Measurements from ENCODE around the gene ZBTB43. TPM values are rescaled to one million over a fixed set of nuclear protein-coding genes. Genes with fewer than 3 reads are reported as not detected.
A peak's percentile ranks its signal among the peaks of the same experiment; 100 is the strongest.

ZBTB43 gene
- total and polyA plus RNA-seq, 5 donors from 2014 or later: 4.5 to 38.0 (median 7.1) TPM

- no peaks in the 10 kb centered on the region for H3K27me3 ChIP-seq (ENCODE audit: control insufficient read depth, insufficient read depth, low read length)
- DNase-seq (no peak), ATAC-seq (ENCODE audit: low read depth in 2 of 2) (no peak)
- peaks cover 44% of the 10 kb centered on the region for H3K27me3 Mint-ChIP-seq
- H3K4me1 Mint-ChIP-seq: peaks cover 0 to 2% (median 0%) of the 10 kb centered on the region in 4 donors
- H3K27ac ChIP-seq (ENCODE audit: insufficient read depth, low read length, poor library complexity, severe bottlenecking): no peak overlapping the region
- no peaks in the 10 kb centered on the region for H3K36me3 ChIP-seq (ENCODE audit: control insufficient read depth, insufficient read depth, low read length)
- H3K27ac Mint-ChIP-seq: peak overlapping the region in 1 of 3 donors; percentile 49
- H3K9me3 ChIP-seq (ENCODE audit: control insufficient read depth in 2 of 2, low read length in 2 of 2): no peaks in the 10 kb centered on the region
- H3K4me3 ChIP-seq (ENCODE audit: low read depth, low read length): no peak overlapping the region
- no peaks in the 10 kb centered on the region for H3K4me1 ChIP-seq (ENCODE audit: control insufficient read depth, insufficient read depth, low read length, poor library complexity, severe bottlenecking)
- no peak overlapping the region for H3K4me3 Mint-ChIP-seq
- H3K36me3 Mint-ChIP-seq: no peaks in the 10 kb centered on the region
- peaks cover 0 to 3% (median 0%) of the 10 kb centered on the region in 7 donors for H3K9me3 Mint-ChIP-seq
Measured at GRCh38 chr9:126794441-126794840, 10.4 kb upstream of the ZBTB43 start.

GRCh38 chr9:126796758-126797157, 8.1 kb upstream of the ZBTB43 start:
- Histone ChIP-seq H3K9me3 (ENCODE audit: control insufficient read depth in 2 of 2, low read length in 2 of 2) (no peaks in the 10 kb centered on the region), H3K4me1 (ENCODE audit: control insufficient read depth, insufficient read depth, low read length, poor library complexity, severe bottlenecking) (no peaks in the 10 kb centered on the region), H3K27me3 (ENCODE audit: control insufficient read depth, insufficient read depth, low read length) (no peaks in the 10 kb centered on the region), H3K27ac (ENCODE audit: insufficient read depth, low read length, poor library complexity, severe bottlenecking) (no peak overlapping the region), H3K36me3 (ENCODE audit: control insufficient read depth, insufficient read depth, low read length) (no peaks in the 10 kb centered on the region), H3K4me3 (ENCODE audit: low read depth, low read length) (no peak overlapping the region)
- ATAC-seq (ENCODE audit: low read depth in 2 of 2) (no peak), DNase-seq (peak in 1 of 3 donors; percentile 34)
- Mint-ChIP-seq H3K4me3 (no peak overlapping the region), H3K27ac (peak overlapping the region in 1 of 3 donors; percentile 38), H3K4me1 (peaks cover 0 to 2% (median 0%) of the 10 kb centered on the region in 4 donors), H3K36me3 (no peaks in the 10 kb centered on the region), H3K27me3 (peaks cover 26% of the 10 kb centered on the region), H3K9me3 (peaks cover 0 to 3% (median 0%) of the 10 kb centered on the region in 7 donors)

GRCh38 chr9:126797903-126798302, 6.9 kb upstream of the ZBTB43 start:
- Histone ChIP-seq H3K4me3 (ENCODE audit: low read depth, low read length) (no peak overlapping the region), H3K9me3 (ENCODE audit: control insufficient read depth in 2 of 2, low read length in 2 of 2) (no peaks in the 10 kb centered on the region), H3K36me3 (ENCODE audit: control insufficient read depth, insufficient read depth, low read length) (no peaks in the 10 kb centered on the region), H3K27me3 (ENCODE audit: control insufficient read depth, insufficient read depth, low read length) (peaks cover 2% of the 10 kb centered on the region), H3K27ac (ENCODE audit: insufficient read depth, low read length, poor library complexity, severe bottlenecking) (no peak overlapping the region), H3K4me1 (ENCODE audit: control insufficient read depth, insufficient read depth, low read length, poor library complexity, severe bottlenecking) (no peaks in the 10 kb centered on the region)
- ATAC-seq (ENCODE audit: low read depth in 2 of 2) (no peak), DNase-seq (no peak)
- Mint-ChIP-seq H3K27me3 (peaks cover 23% of the 10 kb centered on the region), H3K36me3 (no peaks in the 10 kb centered on the region), H3K4me3 (no peak overlapping the region), H3K9me3 (peaks cover 0 to 3% (median 0%) of the 10 kb centered on the region in 7 donors), H3K4me1 (peaks cover 0 to 2% (median 0%) of the 10 kb centered on the region in 4 donors), H3K27ac (no peak overlapping the region)

GRCh38 chr9:126799034-126799433, 5.8 kb upstream of the ZBTB43 start:
- Mint-ChIP-seq H3K4me3 (no peak overlapping the region), H3K36me3 (no peaks in the 10 kb centered on the region), H3K9me3 (peaks cover 0 to 5% (median 0%) of the 10 kb centered on the region in 7 donors), H3K4me1 (peaks cover 0 to 4% (median 2%) of the 10 kb centered on the region in 4 donors), H3K27me3 (peaks cover 16% of the 10 kb centered on the region), H3K27ac (no peak overlapping the region)
- Histone ChIP-seq H3K36me3 (ENCODE audit: control insufficient read depth, insufficient read depth, low read length) (no peaks in the 10 kb centered on the region), H3K9me3 (ENCODE audit: control insufficient read depth in 2 of 2, low read length in 2 of 2) (no peaks in the 10 kb centered on the region), H3K4me1 (ENCODE audit: control insufficient read depth, insufficient read depth, low read length, poor library complexity, severe bottlenecking) (no peaks in the 10 kb centered on the region), H3K27me3 (ENCODE audit: control insufficient read depth, insufficient read depth, low read length) (peaks cover 2% of the 10 kb centered on the region), H3K27ac (ENCODE audit: insufficient read depth, low read length, poor library complexity, severe bottlenecking) (no peak overlapping the region), H3K4me3 (ENCODE audit: low read depth, low read length) (no peak overlapping the region)
- DNase-seq: no peak
- ATAC-seq (ENCODE audit: low read depth in 2 of 2): no peak

GRCh38 chr9:126802318-126803059, 2.4 kb upstream of the ZBTB43 start:
- Histone ChIP-seq H3K27me3 (ENCODE audit: control insufficient read depth, insufficient read depth, low read length) (peaks cover 2% of the 10 kb centered on the region), H3K4me1 (ENCODE audit: control insufficient read depth, insufficient read depth, low read length, poor library complexity, severe bottlenecking) (peaks cover 18% of the 10 kb centered on the region), H3K9me3 (ENCODE audit: control insufficient read depth in 2 of 2, low read length in 2 of 2) (no peaks in the 10 kb centered on the region), H3K36me3 (ENCODE audit: control insufficient read depth, insufficient read depth, low read length) (no peaks in the 10 kb centered on the region), H3K27ac (ENCODE audit: insufficient read depth, low read length, poor library complexity, severe bottlenecking) (no peak overlapping the region), H3K4me3 (ENCODE audit: low read depth, low read length) (no peak overlapping the region)
- Mint-ChIP-seq H3K36me3 (peaks cover 4% of the 10 kb centered on the region), H3K9me3 (peaks cover 0 to 5% (median 2%) of the 10 kb centered on the region in 7 donors), H3K27me3 (peaks cover 20% of the 10 kb centered on the region), H3K4me1 (peaks cover 17 to 34% (median 27%) of the 10 kb centered on the region in 4 donors), H3K27ac (no peak overlapping the region), H3K4me3 (peak overlapping the region in 2 of 4 donors; percentile 58 to 97)
- no peak for DNase-seq
- no peak for ATAC-seq (ENCODE audit: low read depth in 2 of 2)

GRCh38 chr9:126804198-126804695, 593 bp upstream of the ZBTB43 start:
- peaks cover 8% of the 10 kb centered on the region for H3K36me3 Mint-ChIP-seq

GRCh38 chr9:126805554-126806262, 868 bp downstream of the ZBTB43 start:
- H3K36me3 ChIP-seq (ENCODE audit: control insufficient read depth, insufficient read depth, low read length): peaks cover 9% of the 10 kb centered on the region
- peak; percentile 26 to 87 (median 63) for DNase-seq
- Mint-ChIP-seq H3K9me3 (peaks cover 0 to 5% (median 2%) of the 10 kb centered on the region in 7 donors), H3K4me1 (peaks cover 27 to 49% (median 37%) of the 10 kb centered on the region in 4 donors), H3K4me3 (peak overlapping the region; percentile 91 to 97 (median 94)), H3K36me3 (peaks cover 11% of the 10 kb centered on the region), H3K27ac (peak overlapping the region; percentile 93 to 99 (median 97)), H3K27me3 (peaks cover 16% of the 10 kb centered on the region)
- H3K27me3 ChIP-seq (ENCODE audit: control insufficient read depth, insufficient read depth, low read length): peaks cover 2% of the 10 kb centered on the region
- H3K4me3 ChIP-seq (ENCODE audit: low read depth, low read length): peak overlapping the region; percentile 93
- peaks cover 18% of the 10 kb centered on the region for H3K4me1 ChIP-seq (ENCODE audit: control insufficient read depth, insufficient read depth, low read length, poor library complexity, severe bottlenecking)
- no peaks in the 10 kb centered on the region for H3K9me3 ChIP-seq (ENCODE audit: control insufficient read depth in 2 of 2, low read length in 2 of 2)
- H3K27ac ChIP-seq (ENCODE audit: insufficient read depth, low read length, poor library complexity, severe bottlenecking): peak overlapping the region; percentile 84
- ATAC-seq (ENCODE audit: low read depth in 2 of 2): peak; percentile 77 to 81

More at GRCh38 chr9:126804198-126804695, 593 bp upstream of the ZBTB43 start:
- peaks cover 18% of the 10 kb centered on the region for H3K4me1 ChIP-seq (ENCODE audit: control insufficient read depth, insufficient read depth, low read length, poor library complexity, severe bottlenecking)
- ATAC-seq (ENCODE audit: low read depth in 2 of 2) (no peak), DNase-seq (no peak)
- peak overlapping the region in 2 of 3 donors; percentile 95 to 97 for H3K27ac Mint-ChIP-seq
- H3K36me3 ChIP-seq (ENCODE audit: control insufficient read depth, insufficient read depth, low read length): peaks cover 3% of the 10 kb centered on the region
- no peak overlapping the region for H3K27ac ChIP-seq (ENCODE audit: insufficient read depth, low read length, poor library complexity, severe bottlenecking)
- peaks cover 2% of the 10 kb centered on the region for H3K27me3 ChIP-seq (ENCODE audit: control insufficient read depth, insufficient read depth, low read length)
- H3K4me1 Mint-ChIP-seq: peaks cover 27 to 47% (median 36%) of the 10 kb centered on the region in 4 donors
- H3K9me3 Mint-ChIP-seq: peaks cover 0 to 5% (median 2%) of the 10 kb centered on the region in 7 donors
- H3K9me3 ChIP-seq (ENCODE audit: control insufficient read depth in 2 of 2, low read length in 2 of 2): no peaks in the 10 kb centered on the region
- peaks cover 16% of the 10 kb centered on the region for H3K27me3 Mint-ChIP-seq
- peak overlapping the region; percentile 90 to 97 (median 94) for H3K4me3 Mint-ChIP-seq
- H3K4me3 ChIP-seq (ENCODE audit: low read depth, low read length): peak overlapping the region; percentile 93
